Retinal pigment epithelial cell (primary cell): ENCODE results near the gene DIPK2B.

Experiments
- DNase-seq: peaks from one replicate; pipeline ENCODE4 v3.0.0-alpha.2; 2010; ENCODE audit warnings: low read depth
- H3K4me3 ChIP-seq: 2 replicates; pipeline ENCODE4 v1.5.1; 2011; ENCODE audit warnings: mild to moderate bottlenecking, low read length, control low read depth, moderate library complexity
- CTCF ChIP-seq: conservative IDR thresholded peaks from 2 replicates; pipeline ENCODE4 v1.5.1; 2011; ENCODE audit warnings: low read depth, low read length, control low read depth, inconsistent platforms

DIPK2B gene

GRCh38 chrX:45228126-45228525 is 27.4 kb upstream of the DIPK2B start:
- DNase-seq: no peak
- no peak for TF ChIP-seq CTCF
- no peak overlapping the region for H3K4me3 ChIP-seq

- no peak for DNase-seq
- no peak for TF ChIP-seq CTCF
- no peak overlapping the region for H3K4me3 ChIP-seq
Observed at GRCh38 chrX:45208121-45208856, 7.6 kb upstream of the DIPK2B start.

GRCh38 chrX:45202171-45202570 is 1.5 kb upstream of the DIPK2B start:
- H3K4me3 ChIP-seq: no peak overlapping the region
- TF ChIP-seq CTCF: no peak
- no peak for DNase-seq

- no peak for DNase-seq
- TF ChIP-seq CTCF: no peak
- H3K4me3 ChIP-seq: no peak overlapping the region
Observed at GRCh38 chrX:45198706-45199105, 2.0 kb downstream of the DIPK2B start.

GRCh38 chrX:45198301-45198700 is 2.4 kb downstream of the DIPK2B start:
- no peak for DNase-seq
- no peak overlapping the region for H3K4me3 ChIP-seq
- TF ChIP-seq CTCF: no peak

GRCh38 chrX:45196701-45197100 is 4.0 kb downstream of the DIPK2B start:
- TF ChIP-seq CTCF: no peak
- no peak overlapping the region for H3K4me3 ChIP-seq
- DNase-seq: no peak

GRCh38 chrX:45191820-45192409 is 8.8 kb downstream of the DIPK2B start:
- no peak for DNase-seq
- no peak for TF ChIP-seq CTCF
- H3K4me3 ChIP-seq: no peak overlapping the region
